CD4-positive, alpha-beta T cell (primary cell): ENCODE measurements around the gene DCTD. TPM values are rescaled to one million over a fixed set of nuclear protein-coding genes. Genes with fewer than 3 reads are reported as not detected.

Source experiments
- ATAC-seq: fragments of 200-7000 bp; cut with Tn5 transposase; one replicate; pipeline ENCODE4 v1.10.0; 2022; ENCODE audit warnings: mild to moderate bottlenecking; ENCODE audit not compliant: poor library complexity
- CTCF ChIA-PET: fragments of 350-600 bp; sonication (Branson Sonifier 250); formaldehyde crosslinking; loops from one replicate; lab custom pipeline; 2021; ENCODE audit warnings: antibody characterized with exemption, inconsistent platforms; lab: Charles Lee
- POLR2A ChIA-PET: fragments of 350-600 bp; sonication (Branson Sonifier 250); formaldehyde crosslinking; loops from one replicate; lab custom pipeline; 2021; ENCODE audit warnings: antibody characterized with exemption, inconsistent platforms; lab: Charles Lee
- DNase-seq, 14 experiments: peaks; one replicate each; pipeline ENCODE4 v3.0.0-alpha.2; 2013 to 2020; ENCODE audit warnings: mixed read lengths in 2 of 14
- H3K27ac ChIP-seq, 2 donors: one replicate each; pipeline versions ENCODE4 v1.5.1 to v1.7.0; 2013; ENCODE audit warnings: low read length in 2 of 2, low read depth in 1 of 2, mild to moderate bottlenecking in 1 of 2
- H3K27me3 ChIP-seq, 2 experiments: 1 replicate in 1 of 2; 2 replicates in 1 of 2; pipeline versions ENCODE4 v1.6.1 to v1.7.0; 2013; ENCODE audit warnings: low read length in 2 of 2, control low read depth in 1 of 2, mild to moderate bottlenecking in 1 of 2, moderate library complexity in 1 of 2; ENCODE audit not compliant: insufficient read depth in 2 of 2, control insufficient read depth in 1 of 2
- H3K36me3 ChIP-seq: one replicate; pipeline ENCODE4 v1.6.1; 2013; ENCODE audit warnings: low read length, control low read depth; ENCODE audit not compliant: insufficient read depth
- H3K4me1 ChIP-seq: one replicate; pipeline ENCODE4 v1.6.1; 2013; ENCODE audit warnings: low read length, control low read depth; ENCODE audit not compliant: insufficient read depth
- H3K4me3 ChIP-seq: one replicate; pipeline ENCODE4 v1.5.1; 2013; ENCODE audit warnings: mild to moderate bottlenecking, low read length, moderate library complexity
- H3K9me3 ChIP-seq, 2 experiments: 1 replicate in 1 of 2; 2 replicates in 1 of 2; pipeline versions ENCODE4 v1.6.1 to v1.7.0; 2013; ENCODE audit warnings: low read length in 2 of 2, mild to moderate bottlenecking in 2 of 2, control low read depth in 1 of 2, moderate library complexity in 1 of 2; ENCODE audit not compliant: control insufficient read depth in 1 of 2, insufficient read depth in 1 of 2
- H3K27ac Mint-ChIP-seq: one replicate; pipeline ENCODE4 v1.8.0; 2020; ENCODE audit warnings: mixed read lengths
- H3K27me3 Mint-ChIP-seq: one replicate; pipeline ENCODE4 v1.8.0; 2021; ENCODE audit warnings: mixed read lengths
- H3K36me3 Mint-ChIP-seq: one replicate; pipeline ENCODE4 v1.8.0; 2021; ENCODE audit warnings: low read depth, mixed read lengths
- H3K4me1 Mint-ChIP-seq: one replicate; pipeline ENCODE4 v1.8.0; 2021; ENCODE audit warnings: low read depth, mixed read lengths
- H3K4me3 Mint-ChIP-seq: one replicate; pipeline ENCODE4 v1.8.0; 2020; ENCODE audit warnings: mild to moderate bottlenecking, mixed read lengths
- H3K9me3 Mint-ChIP-seq: one replicate; pipeline ENCODE4 v1.8.0; 2020; ENCODE audit warnings: mixed read lengths
- CTCF ChIP-seq: fragments of 200-600 bp; IDR thresholded peaks from one replicate; pipeline ENCODE4 v1.8.0; 2022; ENCODE audit warnings: antibody characterized with exemption, mild to moderate bottlenecking
- intact Hi-C, 2 experiments: fragments of 100-400 bp; cut with DNase I in 1 of 2; cut with micrococcal nuclease in 1 of 2; formaldehyde crosslinking; loops; one replicate each; pipeline versions ENCODE4 v1.15.1 to v1.9.0; 2023 to 2025; cut with DNase I, micrococcal nuclease
- total RNA-seq, 174 experiments: library from RNA in 2 of 174; stranded (reverse) in 2 of 174; gene quantifications; one replicate each; pipeline ENCODE4 v1.2.3 and lab custom pipeline; 2021 to 2026

Gene DCTD
- total RNA-seq, 2 experiments from 2014 or later: 49.4 to 54.3 TPM

- DNase-seq: no peak
- Histone ChIP-seq H3K27ac (no peak overlapping the region), H3K9me3 (no peaks in the 10 kb centered on the region), H3K36me3 (peaks cover 61% of the 10 kb centered on the region), H3K4me1 (no peaks in the 10 kb centered on the region), H3K27me3 (no peaks in the 10 kb centered on the region), H3K4me3 (no peak overlapping the region)
- H3K27ac Mint-ChIP-seq: no peak overlapping the region
- intact Hi-C loops: no loop called here
- no peak for ATAC-seq
- POLR2A ChIA-PET: no interaction called here
- CTCF ChIA-PET: no interaction called here
- no peaks in the 10 kb centered on the region for H3K27me3 Mint-ChIP-seq
- no peaks in the 10 kb centered on the region for H3K9me3 Mint-ChIP-seq
- no peaks in the 10 kb centered on the region for H3K4me1 Mint-ChIP-seq
- no peak overlapping the region for H3K4me3 Mint-ChIP-seq
- H3K36me3 Mint-ChIP-seq: peaks cover 91% of the 10 kb centered on the region
- TF ChIP-seq CTCF: no peak
These were observed 22.4 kb downstream of the DCTD start for GRCh38 chr4:182894681-182895275.

- Mint-ChIP-seq H3K9me3 (no peaks in the 10 kb centered on the region), H3K36me3 (peaks cover 95% of the 10 kb centered on the region), H3K27ac (no peak overlapping the region), H3K27me3 (no peaks in the 10 kb centered on the region), H3K4me1 (no peaks in the 10 kb centered on the region), H3K4me3 (no peak overlapping the region)
- no peak for TF ChIP-seq CTCF
- intact Hi-C loops: no loop called here
- POLR2A ChIA-PET: no interaction called here
- Histone ChIP-seq H3K9me3 (no peaks in the 10 kb centered on the region), H3K36me3 (peaks cover 67% of the 10 kb centered on the region), H3K4me1 (no peaks in the 10 kb centered on the region), H3K27ac (no peak overlapping the region), H3K4me3 (no peak overlapping the region), H3K27me3 (no peaks in the 10 kb centered on the region)
- DNase-seq: no peak
- CTCF ChIA-PET: no interaction called here
- no peak for ATAC-seq
These were observed 23.6 kb downstream of the DCTD start for GRCh38 chr4:182893474-182894080.

- H3K27ac Mint-ChIP-seq: no peak overlapping the region
- Histone ChIP-seq H3K4me1 (no peaks in the 10 kb centered on the region), H3K27me3 (no peaks in the 10 kb centered on the region), H3K9me3 (no peaks in the 10 kb centered on the region), H3K27ac (no peak overlapping the region), H3K4me3 (no peak overlapping the region), H3K36me3 (peaks cover 72% of the 10 kb centered on the region)
- no peak overlapping the region for H3K4me3 Mint-ChIP-seq
- no peak for DNase-seq
- no peaks in the 10 kb centered on the region for H3K4me1 Mint-ChIP-seq
- H3K9me3 Mint-ChIP-seq: no peaks in the 10 kb centered on the region
- H3K36me3 Mint-ChIP-seq: peaks cover 95% of the 10 kb centered on the region
- ChIA-PET POLR2A (no interaction called here), CTCF (no interaction called here)
- H3K27me3 Mint-ChIP-seq: no peaks in the 10 kb centered on the region
- TF ChIP-seq CTCF: no peak
- no peak for ATAC-seq
- intact Hi-C loops: no loop called here
These were observed 24.1 kb downstream of the DCTD start for GRCh38 chr4:182893047-182893446.
